ENCODE results near the gene DYTN.

DYTN gene

GRCh38 chr2:206642075-206643025 lies 75.8 kb downstream of the DYTN start, which contains the start of gene FAM237A:
Gene FAM237A, plus strand, starts transcription at chr2:206642487. Its CDS starts 1,750 bp downstream, at chr2:206644237.
- no peaks in the 10 kb centered on the region for H3K9me3 ChIP-seq
- peaks cover 60% of the 10 kb centered on the region for H3K27me3 ChIP-seq
- no peak within 1 kb of the TSS for H3K27ac ChIP-seq
- H3K4me1 ChIP-seq (ENCODE audit: control insufficient read depth in 1 of 2, insufficient read depth in 1 of 2, low read depth in 1 of 2, low read length in 1 of 2): no peaks in the 10 kb centered on the region
- TF ChIP-seq CTCF (IDR thresholded peaks at IDR 0.05): no peak
- H3K4me3 ChIP-seq (ENCODE audit: low read depth in 1 of 2, low read length in 1 of 2): no peak within 1 kb of the TSS
- no peaks in the 10 kb centered on the region for H3K36me3 ChIP-seq

- Histone ChIP-seq H3K4me1 (ENCODE audit: control insufficient read depth in 1 of 2, insufficient read depth in 1 of 2, low read depth in 1 of 2, low read length in 1 of 2) (no peaks in the 10 kb centered on the region), H3K27me3 (peaks cover 60% of the 10 kb centered on the region), H3K36me3 (no peaks in the 10 kb centered on the region), H3K4me3 (ENCODE audit: low read depth in 1 of 2, low read length in 1 of 2) (no peak overlapping the region), H3K27ac (no peak overlapping the region), H3K9me3 (no peaks in the 10 kb centered on the region)
- TF ChIP-seq CTCF (IDR thresholded peaks at IDR 0.05): no peak
These were observed 77.0 kb downstream of the DYTN start for GRCh38 chr2:206641226-206641625.

GRCh38 chr2:206639636-206640035 lies 78.6 kb downstream of the DYTN start:
- TF ChIP-seq CTCF (IDR thresholded peaks at IDR 0.05): no peak
- H3K27me3 ChIP-seq: peaks cover 58% of the 10 kb centered on the region
- no peaks in the 10 kb centered on the region for H3K4me1 ChIP-seq (ENCODE audit: control insufficient read depth in 1 of 2, insufficient read depth in 1 of 2, low read depth in 1 of 2, low read length in 1 of 2)
- no peaks in the 10 kb centered on the region for H3K36me3 ChIP-seq
- H3K9me3 ChIP-seq: no peaks in the 10 kb centered on the region
- H3K27ac ChIP-seq: no peak overlapping the region
- no peak overlapping the region for H3K4me3 ChIP-seq (ENCODE audit: low read depth in 1 of 2, low read length in 1 of 2)

GRCh38 chr2:206635015-206635414 lies 83.2 kb downstream of the DYTN start:
- no peaks in the 10 kb centered on the region for H3K9me3 ChIP-seq
- H3K4me1 ChIP-seq (ENCODE audit: control insufficient read depth in 1 of 2, insufficient read depth in 1 of 2, low read depth in 1 of 2, low read length in 1 of 2): no peaks in the 10 kb centered on the region
- no peak for TF ChIP-seq CTCF (IDR thresholded peaks at IDR 0.05)
- H3K36me3 ChIP-seq: no peaks in the 10 kb centered on the region
- H3K4me3 ChIP-seq (ENCODE audit: low read depth in 1 of 2, low read length in 1 of 2): no peak overlapping the region
- H3K27me3 ChIP-seq: peaks cover 25% of the 10 kb centered on the region
- H3K27ac ChIP-seq: no peak overlapping the region

- Histone ChIP-seq H3K4me1 (ENCODE audit: control insufficient read depth in 1 of 2, insufficient read depth in 1 of 2, low read depth in 1 of 2, low read length in 1 of 2) (no peaks in the 10 kb centered on the region), H3K36me3 (no peaks in the 10 kb centered on the region), H3K9me3 (no peaks in the 10 kb centered on the region), H3K4me3 (ENCODE audit: low read depth in 1 of 2, low read length in 1 of 2) (no peak overlapping the region), H3K27ac (no peak overlapping the region), H3K27me3 (peaks cover 14% of the 10 kb centered on the region)
- TF ChIP-seq CTCF (IDR thresholded peaks at IDR 0.05): no peak
These were observed 86.9 kb downstream of the DYTN start for GRCh38 chr2:206631340-206631739.
